H9 (cell line): ENCODE results near the gene TAAR8. TPM values are rescaled to one million over a fixed set of nuclear protein-coding genes. Genes with fewer than 3 reads are reported as not detected.

Source experiments
- DNase-seq: peaks from one replicate; pipeline ENCODE4 v3.0.0-alpha.2; 2017
- H2AFZ ChIP-seq: one replicate; pipeline ENCODE4 v1.6.1; 2013; ENCODE audit warnings: mild to moderate bottlenecking, low read length, control low read depth, moderate library complexity
- H2AK5ac ChIP-seq: 2 replicates; pipeline ENCODE4 v1.6.1; 2013; ENCODE audit warnings: low read length, control low read depth, mixed read lengths; ENCODE audit not compliant: insufficient read length
- H2BK120ac ChIP-seq: one replicate; pipeline ENCODE4 v1.6.1; 2013; ENCODE audit warnings: low read depth, mild to moderate bottlenecking, low read length, control low read depth, inconsistent platforms; ENCODE audit not compliant: poor library complexity, severe bottlenecking
- H2BK12ac ChIP-seq: 2 replicates; pipeline ENCODE4 v1.6.1; 2013; ENCODE audit warnings: low read length, control low read depth, mixed read lengths, low read depth; ENCODE audit not compliant: insufficient read length
- H2BK15ac ChIP-seq: 2 replicates; pipeline ENCODE4 v1.6.1; 2013; ENCODE audit warnings: low read depth, low read length, control low read depth
- H2BK20ac ChIP-seq: one replicate; pipeline ENCODE4 v1.6.1; 2013; ENCODE audit warnings: low read depth, mild to moderate bottlenecking, low read length, control low read depth, inconsistent platforms; ENCODE audit not compliant: poor library complexity, severe bottlenecking
- H2BK5ac ChIP-seq: 2 replicates; pipeline ENCODE4 v1.6.1; 2013; ENCODE audit warnings: low read length, control low read depth, mixed read lengths; ENCODE audit not compliant: insufficient read length
- H3K14ac ChIP-seq: 2 replicates; pipeline ENCODE4 v1.6.1; 2013; ENCODE audit warnings: low read length, control low read depth; ENCODE audit not compliant: insufficient read depth
- H3K18ac ChIP-seq: 2 replicates; pipeline ENCODE4 v1.6.1; 2013; ENCODE audit warnings: low read depth, mild to moderate bottlenecking, mixed read lengths, low read length, control low read depth; ENCODE audit not compliant: insufficient read length
- H3K23ac ChIP-seq: 2 replicates; pipeline ENCODE4 v1.6.1; 2013; ENCODE audit warnings: low read length, control low read depth, mixed read lengths, low read depth; ENCODE audit not compliant: insufficient read length
- H3K23me2 ChIP-seq: 2 replicates; pipeline ENCODE4 v1.6.1; 2013; ENCODE audit warnings: low read depth, mild to moderate bottlenecking, mixed read lengths, low read length, control low read depth; ENCODE audit not compliant: insufficient read length, poor library complexity, severe bottlenecking
- H3K27ac ChIP-seq: 2 replicates; pipeline ENCODE4 v1.5.1; 2013; ENCODE audit warnings: low read length, control low read depth, mixed read lengths, low read depth; ENCODE audit not compliant: insufficient read length
- H3K27me3 ChIP-seq: 2 replicates; pipeline ENCODE4 v1.6.1; 2013; ENCODE audit warnings: low read length, control low read depth, inconsistent platforms; ENCODE audit not compliant: insufficient read depth
- H3K4ac ChIP-seq: 2 replicates; pipeline ENCODE4 v1.6.1; 2013; ENCODE audit warnings: low read depth, mild to moderate bottlenecking, control low read depth, inconsistent platforms, low read length, moderate library complexity
- H3K4me1 ChIP-seq: 2 replicates; pipeline ENCODE4 v1.6.1; 2013; ENCODE audit warnings: low read length, control low read depth, inconsistent platforms; ENCODE audit not compliant: insufficient read depth
- H3K4me2 ChIP-seq: 2 replicates; pipeline ENCODE4 v1.6.1; 2013; ENCODE audit warnings: low read length, control low read depth, mixed read lengths; ENCODE audit not compliant: insufficient read length, insufficient read depth
- H3K56ac ChIP-seq: 2 replicates; pipeline ENCODE4 v1.6.1; 2013; ENCODE audit warnings: low read depth, mild to moderate bottlenecking, mixed read lengths, low read length, control low read depth; ENCODE audit not compliant: insufficient read length
- H3K79me1 ChIP-seq: 2 replicates; pipeline ENCODE4 v1.6.1; 2013; ENCODE audit warnings: low read depth, mild to moderate bottlenecking, moderate library complexity, low read length, control low read depth, inconsistent platforms; ENCODE audit not compliant: insufficient read depth, poor library complexity, severe bottlenecking
- H3K79me2 ChIP-seq: 2 replicates; pipeline ENCODE4 v1.6.1; 2013; ENCODE audit warnings: low read length, control low read depth, inconsistent platforms; ENCODE audit not compliant: insufficient read depth
- H3K9ac ChIP-seq: 2 replicates; pipeline ENCODE4 v1.6.1; 2013; ENCODE audit warnings: low read length, control low read depth, mixed read lengths; ENCODE audit not compliant: insufficient read length; ENCODE audit errors: extremely low read depth
- H3K9me3 ChIP-seq: one replicate; pipeline ENCODE4 v1.6.1; 2013; ENCODE audit warnings: low read depth, low read length, inconsistent platforms; ENCODE audit not compliant: control insufficient read depth
- H3T11ph ChIP-seq: one replicate; pipeline ENCODE4 v1.6.1; 2013; ENCODE audit warnings: mild to moderate bottlenecking, low read length, control low read depth, inconsistent platforms
- H4K20me1 ChIP-seq: one replicate; pipeline ENCODE4 v1.6.1; 2013; ENCODE audit not compliant: control insufficient read depth, insufficient read length, insufficient read depth
- H4K5ac ChIP-seq: 2 replicates; pipeline ENCODE4 v1.6.1; 2013; ENCODE audit warnings: low read depth, mild to moderate bottlenecking, mixed read lengths, low read length, control low read depth; ENCODE audit not compliant: insufficient read length
- H4K8ac ChIP-seq: replicated peaks from 2 replicates; pipeline ENCODE4 v1.6.1; 2013; ENCODE audit warnings: low read length, control low read depth, mixed read lengths, low read depth; ENCODE audit not compliant: insufficient read length
- H4K91ac ChIP-seq: 2 replicates; pipeline ENCODE4 v1.6.1; 2013; ENCODE audit warnings: low read depth, mild to moderate bottlenecking, moderate library complexity, mixed read lengths, low read length, control low read depth; ENCODE audit not compliant: insufficient read length
- H3K27ac Mint-ChIP-seq, 3 experiments: 2 replicates in 2 of 3; 3 replicates in 1 of 3; pipeline ENCODE4 v1.8.0; 2020 to 2021; ENCODE audit warnings: mixed read lengths in 3 of 3, mild to moderate bottlenecking in 1 of 3, moderate library complexity in 1 of 3
- H3K27me3 Mint-ChIP-seq: 2 replicates; pipeline ENCODE4 v1.8.0; 2021; ENCODE audit warnings: low read depth, mild to moderate bottlenecking, moderate library complexity, mixed read lengths
- H3K36me3 Mint-ChIP-seq, 3 experiments: 2 replicates in 2 of 3; 3 replicates in 1 of 3; pipeline ENCODE4 v1.8.0; 2020 to 2021; ENCODE audit warnings: low read depth in 3 of 3, mixed read lengths in 3 of 3; ENCODE audit not compliant: insufficient read depth in 1 of 3
- H3K4me1 Mint-ChIP-seq, 2 experiments: 2 replicates each; pipeline ENCODE4 v1.8.0; 2020; ENCODE audit warnings: mixed read lengths in 2 of 2
- H3K4me3 Mint-ChIP-seq, 2 experiments: 2 replicates in 1 of 2; 3 replicates in 1 of 2; pipeline ENCODE4 v1.8.0; 2020 to 2021; ENCODE audit warnings: mild to moderate bottlenecking in 2 of 2, mixed read lengths in 2 of 2, moderate library complexity in 1 of 2
- H3K9me3 Mint-ChIP-seq, 2 experiments: 2 replicates in 1 of 2; 3 replicates in 1 of 2; pipeline ENCODE4 v1.8.0; 2020; ENCODE audit warnings: mild to moderate bottlenecking in 2 of 2, mixed read lengths in 2 of 2, moderate library complexity in 1 of 2
- WGBS: extraction: QIAGEN DNeasy Blood & Tissue Kit; methylation state at CpG from one replicate; pipeline ENCODE4 v1.1.7; 2013; ENCODE audit warnings: missing lambda C conversion rate, low lambda C conversion rate, mixed read lengths; ENCODE audit not compliant: insufficient read length; ENCODE audit errors: extremely low coverage; 5-methylcytosine and 5-hydroxymethylcytosine counted together
- total RNA-seq: library from RNA; stranded (reverse); gene quantifications from 2 replicates; pipeline ENCODE4 v1.2.1, GENCODE V29; 2021
- TF ChIP-seq, protein P1 (sequence below): fragments of 200-600 bp; sonication (generic); conservative IDR thresholded peaks from 3 replicates; pipeline ENCODE4 v1.8.0; 2021; ENCODE audit warnings: antibody characterized with exemption, mild to moderate bottlenecking

TAAR8 gene
- total RNA-seq, 1 experiment from 2014 or later, result not detected

- no peaks in the 10 kb centered on the region for H3K36me3 Mint-ChIP-seq
- no peak overlapping the region for H2BK15ac ChIP-seq
- no peak overlapping the region for H3T11ph ChIP-seq
- H3K23ac ChIP-seq, result no peak overlapping the region
- no peak overlapping the region for H2BK120ac ChIP-seq
- H3K14ac ChIP-seq, result no peak overlapping the region
- no peak overlapping the region for H2BK12ac ChIP-seq
- no peak overlapping the region for H2AFZ ChIP-seq
- no peak overlapping the region for H4K91ac ChIP-seq
- H3K27me3 Mint-ChIP-seq, result no peaks in the 10 kb centered on the region
- H4K8ac ChIP-seq, result no peak overlapping the region
- TF ChIP-seq, protein P1, sequence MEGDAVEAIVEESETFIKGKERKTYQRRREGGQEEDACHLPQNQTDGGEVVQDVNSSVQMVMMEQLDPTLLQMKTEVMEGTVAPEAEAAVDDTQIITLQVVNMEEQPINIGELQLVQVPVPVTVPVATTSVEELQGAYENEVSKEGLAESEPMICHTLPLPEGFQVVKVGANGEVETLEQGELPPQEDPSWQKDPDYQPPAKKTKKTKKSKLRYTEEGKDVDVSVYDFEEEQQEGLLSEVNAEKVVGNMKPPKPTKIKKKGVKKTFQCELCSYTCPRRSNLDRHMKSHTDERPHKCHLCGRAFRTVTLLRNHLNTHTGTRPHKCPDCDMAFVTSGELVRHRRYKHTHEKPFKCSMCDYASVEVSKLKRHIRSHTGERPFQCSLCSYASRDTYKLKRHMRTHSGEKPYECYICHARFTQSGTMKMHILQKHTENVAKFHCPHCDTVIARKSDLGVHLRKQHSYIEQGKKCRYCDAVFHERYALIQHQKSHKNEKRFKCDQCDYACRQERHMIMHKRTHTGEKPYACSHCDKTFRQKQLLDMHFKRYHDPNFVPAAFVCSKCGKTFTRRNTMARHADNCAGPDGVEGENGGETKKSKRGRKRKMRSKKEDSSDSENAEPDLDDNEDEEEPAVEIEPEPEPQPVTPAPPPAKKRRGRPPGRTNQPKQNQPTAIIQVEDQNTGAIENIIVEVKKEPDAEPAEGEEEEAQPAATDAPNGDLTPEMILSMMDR, result no peak
- WGBS, result no CpG with 5 or more reads among the region's 6 CpGs
- no peak overlapping the region for H2BK20ac ChIP-seq
- H2BK5ac ChIP-seq, result no peak overlapping the region
- H3K4me1 ChIP-seq, result peaks cover 7% of the 10 kb centered on the region; the same call in 1 of the 2 replicates
- H3K9me3 Mint-ChIP-seq, result no peaks in the 10 kb centered on the region
- no peaks in the 10 kb centered on the region for H3K79me1 ChIP-seq
- no peak overlapping the region for H3K4me2 ChIP-seq
- no peak overlapping the region for H3K27ac ChIP-seq
- H4K20me1 ChIP-seq, result no peaks in the 10 kb centered on the region
- no peak overlapping the region for H3K4ac ChIP-seq
- no peaks in the 10 kb centered on the region for H3K23me2 ChIP-seq
- no peaks in the 10 kb centered on the region for H3K27me3 ChIP-seq
- H2AK5ac ChIP-seq, result no peak overlapping the region
- no peaks in the 10 kb centered on the region for H3K9me3 ChIP-seq
- no peak for DNase-seq
- no peak overlapping the region for H3K4me3 Mint-ChIP-seq
- H3K18ac ChIP-seq, result no peak overlapping the region
- H3K4me1 Mint-ChIP-seq, result peaks cover 27 to 28% of the 10 kb centered on the region in 2 experiments
- no peak overlapping the region for H3K27ac Mint-ChIP-seq
- H3K79me2 ChIP-seq, result no peaks in the 10 kb centered on the region
- H3K56ac ChIP-seq, result no peak overlapping the region
- H4K5ac ChIP-seq, result no peak overlapping the region
- H3K9ac ChIP-seq, result no peak overlapping the region
These were observed 13.9 kb downstream of the TAAR8 start for GRCh38 chr6:132566404-132566803.
